CD14-positive monocyte (primary cell): Measurements from ENCODE around the gene PTPN13. TPM values are rescaled to one million over a fixed set of nuclear protein-coding genes. Genes with fewer than 3 reads are reported as not detected.

Source experiments
- DNase-seq, 3 donors: peaks; one replicate each; pipeline ENCODE4 v3.0.0-alpha.2; 2011 to 2022
- H2AFZ ChIP-seq: 2 replicates; pipeline ENCODE4 v1.6.0; 2012; ENCODE audit warnings: mild to moderate bottlenecking, low read depth, low read length, inconsistent platforms; ENCODE audit not compliant: insufficient read depth, poor library complexity, severe bottlenecking
- H3K27ac ChIP-seq, 2 donors: 1 replicate in 1 of 2; 2 replicates in 1 of 2; pipeline ENCODE4 v1.5.1; 2012 to 2013; ENCODE audit warnings: low read length in 2 of 2, control low read depth in 1 of 2, inconsistent platforms in 1 of 2, low read depth in 1 of 2, mild to moderate bottlenecking in 1 of 2
- H3K27me3 ChIP-seq, 2 donors: one replicate each; pipeline versions ENCODE4 v1.6.0 to v1.6.1; 2011 to 2013; ENCODE audit warnings: low read length in 2 of 2; ENCODE audit not compliant: control insufficient read depth in 2 of 2, insufficient read depth in 2 of 2
- H3K36me3 ChIP-seq, 2 donors: replicated peaks in 1 of 2; 1 replicate in 1 of 2; 2 replicates in 1 of 2; pipeline versions ENCODE4 v1.5.1 to v1.6.1; 2012 to 2013; ENCODE audit warnings: low read length in 2 of 2, control low read depth in 1 of 2, inconsistent platforms in 1 of 2, mild to moderate bottlenecking in 1 of 2; ENCODE audit not compliant: insufficient read depth in 2 of 2, control insufficient read depth in 1 of 2
- H3K4me1 ChIP-seq, 2 donors: 1 replicate in 1 of 2; 2 replicates in 1 of 2; pipeline versions ENCODE4 v1.5.1 to v1.6.1; 2012 to 2013; ENCODE audit warnings: low read length in 2 of 2, control low read depth in 1 of 2, inconsistent platforms in 1 of 2, mild to moderate bottlenecking in 1 of 2, moderate library complexity in 1 of 2; ENCODE audit not compliant: insufficient read depth in 2 of 2, control insufficient read depth in 1 of 2
- H3K4me2 ChIP-seq: replicated peaks from 2 replicates; pipeline ENCODE3; 2012; ENCODE audit warnings: low read length, moderate library complexity, mild to moderate bottlenecking; ENCODE audit not compliant: poor library complexity, severe bottlenecking; ENCODE audit errors: extremely low read depth
- H3K4me3 ChIP-seq, 3 experiments: fragments of 200-600 bp in 1 of 3; sonication (generic) in 1 of 3; replicated peaks in 1 of 3; 1 replicate in 2 of 3; 2 replicates in 1 of 3; pipeline ENCODE4 v1.5.1; 2011 to 2013; ENCODE audit warnings: low read length in 3 of 3, mild to moderate bottlenecking in 3 of 3, control low read depth in 2 of 3, low read depth in 2 of 3, inconsistent platforms in 1 of 3, moderate library complexity in 1 of 3
- H3K79me2 ChIP-seq: 2 replicates; pipeline ENCODE4 v1.6.0; 2012; ENCODE audit warnings: mild to moderate bottlenecking, control low read depth, inconsistent platforms, low read length, moderate library complexity; ENCODE audit not compliant: insufficient read depth
- H3K9ac ChIP-seq: 2 replicates; pipeline ENCODE4 v1.6.0; 2017; ENCODE audit warnings: low read length, mild to moderate bottlenecking; ENCODE audit not compliant: insufficient read depth, poor library complexity, severe bottlenecking
- H3K9me3 ChIP-seq, 2 donors: replicated peaks in 1 of 2; 1 replicate in 1 of 2; 2 replicates in 1 of 2; pipeline versions ENCODE4 v1.5.1 to v1.6.1; 2012 to 2013; ENCODE audit warnings: low read length in 2 of 2, control low read depth in 1 of 2; ENCODE audit not compliant: control insufficient read depth in 1 of 2, insufficient read depth in 1 of 2
- H4K20me1 ChIP-seq: 2 replicates; pipeline ENCODE4 v1.6.0; 2012; ENCODE audit warnings: mild to moderate bottlenecking, low read length, control low read depth, moderate library complexity; ENCODE audit not compliant: insufficient read depth
- H3K27ac Mint-ChIP-seq, 7 donors: one replicate each; pipeline ENCODE4 v1.8.0; 2020; ENCODE audit warnings: mild to moderate bottlenecking in 7 of 7, mixed read lengths in 7 of 7, moderate library complexity in 6 of 7, inconsistent platforms in 2 of 7
- H3K27me3 Mint-ChIP-seq, 3 donors: one replicate each; pipeline ENCODE4 v1.8.0; 2021 to 2022; ENCODE audit warnings: low read depth in 3 of 3, mild to moderate bottlenecking in 3 of 3, mixed read lengths in 3 of 3, moderate library complexity in 3 of 3, inconsistent platforms in 1 of 3
- H3K36me3 Mint-ChIP-seq, 2 donors: one replicate each; pipeline ENCODE4 v1.8.0; 2020; ENCODE audit warnings: mixed read lengths in 2 of 2, inconsistent platforms in 1 of 2, mild to moderate bottlenecking in 1 of 2
- H3K4me1 Mint-ChIP-seq: one replicate; pipeline ENCODE4 v1.8.0; 2020; ENCODE audit warnings: mild to moderate bottlenecking, mixed read lengths
- H3K4me3 Mint-ChIP-seq, 2 donors: one replicate each; pipeline ENCODE4 v1.8.0; 2020; ENCODE audit warnings: mild to moderate bottlenecking in 2 of 2, mixed read lengths in 2 of 2, moderate library complexity in 1 of 2
- H3K9me3 Mint-ChIP-seq, 7 donors: one replicate each; pipeline ENCODE4 v1.8.0; 2020 to 2022; ENCODE audit warnings: mixed read lengths in 7 of 7, mild to moderate bottlenecking in 6 of 7, moderate library complexity in 6 of 7, inconsistent platforms in 2 of 7
- CTCF ChIP-seq: fragments of 200-600 bp; IDR thresholded peaks from one replicate; pipeline ENCODE4 v1.8.0; 2022; ENCODE audit warnings: antibody characterized with exemption, mild to moderate bottlenecking
- WGBS: methylation state at CpG from one replicate; pipeline ENCODE4 v1.1.5; 2013; ENCODE audit warnings: missing lambda C conversion rate; ENCODE audit not compliant: insufficient coverage; 5-methylcytosine and 5-hydroxymethylcytosine counted together
- intact Hi-C, 2 donors: fragments of 100-400 bp; cut with micrococcal nuclease; formaldehyde crosslinking; loops; one replicate each; pipeline versions ENCODE4 v1.15.0 to v1.15.1; 2023
- polyA plus RNA-seq, 3 donors: library from polyadenylated mRNA; depleted of rRNA in 1 of 3; unstranded in 2 of 3; stranded (reverse) in 1 of 3; fragments of 300-500 nt in 2 of 3; fragments of >200 nt in 1 of 3; fragmentation: Illumina TruSeq in 2 of 3; gene quantifications; 1 replicate in 2 of 3; 2 replicates in 1 of 3; pipeline ENCODE4 v1.2.3, GENCODE V29; 2012 to 2021

Gene PTPN13
- polyA plus RNA-seq, 3 donors: 0.04 to 1.0 (median 0.35) TPM

- H3K27ac Mint-ChIP-seq: peak overlapping the region in 1 of 7 donors; percentile 36
- H3K36me3 Mint-ChIP-seq: no peaks in the 10 kb centered on the region
- Histone ChIP-seq H3K4me1 (no peaks in the 10 kb centered on the region), H3K79me2 (no peaks in the 10 kb centered on the region), H2AFZ (no peak overlapping the region), H3K27me3 (no peaks in the 10 kb centered on the region), H3K4me2 (no peak overlapping the region), H3K27ac (no peak overlapping the region), H3K36me3 (no peaks in the 10 kb centered on the region), H3K9ac (no peak overlapping the region), H3K9me3 (peaks cover 0 to 7% of the 10 kb centered on the region in 2 donors), H4K20me1 (no peaks in the 10 kb centered on the region), H3K4me3 (no peak overlapping the region)
- H3K27me3 Mint-ChIP-seq: peaks cover 0 to 1% (median 0%) of the 10 kb centered on the region in 3 donors
- no peaks in the 10 kb centered on the region for H3K4me1 Mint-ChIP-seq
- intact Hi-C loops: no loop called here
- no peak for TF ChIP-seq CTCF
- no peak overlapping the region for H3K4me3 Mint-ChIP-seq
- H3K9me3 Mint-ChIP-seq: peaks cover 2 to 16% (median 9%) of the 10 kb centered on the region in 7 donors
- no peak for DNase-seq
- WGBS: 89% methylated on average over 10 of the region's 10 CpGs
Measured at GRCh38 chr4:86730310-86730709, 136.2 kb downstream of the PTPN13 start.

DNA sequence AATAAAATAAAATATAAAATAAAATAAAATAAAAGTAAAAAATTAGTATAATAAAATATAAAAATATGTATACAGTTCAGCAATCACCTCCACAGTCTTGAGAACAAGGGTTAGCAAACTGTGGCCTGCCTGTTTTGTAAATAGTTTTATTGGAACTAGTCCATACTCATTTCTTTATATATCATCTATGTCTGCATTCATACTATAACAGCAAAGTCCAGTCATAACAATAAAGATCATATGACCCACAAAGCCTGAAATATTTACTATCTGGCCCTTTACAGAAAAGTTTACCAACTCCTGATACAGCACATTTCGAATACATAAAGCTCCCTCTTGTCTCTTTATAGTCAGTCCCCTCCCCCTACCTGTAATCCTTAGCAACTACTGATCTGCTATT, 143.1 kb downstream of the PTPN13 start:
- Histone ChIP-seq H3K9ac (no peak overlapping the region), H3K27ac (no peak overlapping the region), H3K4me3 (no peak overlapping the region), H3K27me3 (no peaks in the 10 kb centered on the region), H4K20me1 (no peaks in the 10 kb centered on the region), H3K4me1 (no peaks in the 10 kb centered on the region), H3K9me3 (peaks cover 0 to 9% of the 10 kb centered on the region in 2 donors), H3K79me2 (no peaks in the 10 kb centered on the region), H3K36me3 (no peaks in the 10 kb centered on the region), H3K4me2 (no peak overlapping the region), H2AFZ (no peak overlapping the region)
- no peak for TF ChIP-seq CTCF
- Mint-ChIP-seq H3K4me3 (no peak overlapping the region), H3K27ac (no peak overlapping the region), H3K4me1 (no peaks in the 10 kb centered on the region), H3K36me3 (no peaks in the 10 kb centered on the region), H3K27me3 (no peaks in the 10 kb centered on the region), H3K9me3 (peaks cover 2 to 20% (median 12%) of the 10 kb centered on the region in 7 donors)
- WGBS: no CpG with 5 or more reads among the region's 1 CpG
- no peak for DNase-seq
- intact Hi-C loops: no loop called here
